ENCODE measurements around the gene CSRNP3. TPM values are rescaled to one million over a fixed set of nuclear protein-coding genes. Genes with fewer than 3 reads are reported as not detected.

The CSRNP3 gene
- total and polyA plus RNA-seq, 10 of the 15 experiments (the other 5 are each of a cell fraction or from before 2014, with no cell fraction given), result 0.03 to 5.2 (median 0.11) TPM; not detected in 1

DNA sequence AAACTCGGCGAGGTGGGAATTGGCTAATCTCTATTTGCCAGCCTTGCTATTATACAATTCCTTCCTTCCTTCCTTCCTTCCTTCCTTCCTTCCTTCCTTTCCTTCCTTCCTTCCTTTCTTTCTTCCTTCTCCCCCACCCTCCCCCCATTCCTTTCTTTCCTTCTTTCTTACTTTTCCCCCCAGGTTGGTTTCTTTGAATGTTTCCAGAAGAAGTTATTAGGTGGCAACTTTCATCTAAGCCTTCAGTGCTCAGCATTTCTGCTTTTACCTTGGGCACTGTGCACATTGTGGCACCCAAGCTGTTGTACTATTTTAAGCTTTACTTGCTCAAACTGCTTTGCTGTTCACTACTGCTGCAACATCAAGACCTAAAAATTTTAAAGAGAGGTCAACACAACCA lies 17.2 kb upstream of the CSRNP3 start (continued):
- no peak for TF ChIP-seq SPI1 (IDR thresholded peaks at IDR 0.05; ENCODE audit: borderline replicate concordance, insufficient read depth, low read depth, low read length)

DNA sequence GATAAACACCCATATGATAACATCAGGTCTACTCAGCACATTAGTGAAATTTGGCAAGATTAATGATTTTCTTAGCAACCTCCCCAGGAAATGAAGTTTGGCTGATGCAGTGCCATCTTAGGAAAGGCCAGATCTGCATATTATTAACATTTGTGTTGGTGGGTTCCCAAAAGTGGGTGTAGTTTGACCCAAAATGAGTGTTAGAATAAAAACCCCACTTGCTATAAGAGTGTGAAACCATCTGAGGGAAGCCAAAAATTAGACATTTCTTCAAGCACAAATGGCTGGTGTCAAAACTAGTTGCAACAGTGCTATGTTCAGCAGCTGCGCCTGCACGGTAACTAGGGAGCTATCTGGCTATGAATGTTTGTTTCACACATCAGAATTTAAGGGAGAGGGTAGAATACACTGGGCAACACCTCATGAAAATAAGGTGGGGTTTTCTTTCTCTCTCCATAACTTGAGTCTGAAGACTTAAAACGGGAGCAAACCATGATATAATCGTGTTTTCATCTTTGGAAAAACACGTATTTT lies 15.9 kb upstream of the CSRNP3 start:
- Histone ChIP-seq H3K4me1 (ENCODE audit: control insufficient read depth, insufficient read depth, low read length) (no peaks in the 10 kb centered on the region), H3K4me3 (no peak overlapping the region), H3K9me3 (replicated peaks; ENCODE audit: control insufficient read depth, insufficient read depth, low read length) (no peaks in the 10 kb centered on the region), H3K9ac (ENCODE audit: control insufficient read depth, insufficient read depth, low read length) (no peak overlapping the region), H3K27ac (ENCODE audit: control insufficient read depth, insufficient read depth) (no peak overlapping the region), H3K4me2 (ENCODE audit: control insufficient read depth, insufficient read depth) (no peak overlapping the region), H2AFZ (ENCODE audit: control insufficient read depth, low read depth, low read length) (no peak overlapping the region), H3K27me3 (replicated peaks in 1 of 2; ENCODE audit: control insufficient read depth in 2 of 2, insufficient read depth in 2 of 2, low read length in 1 of 2) (no peaks in the 10 kb centered on the region), H3K79me2 (ENCODE audit: control insufficient read depth, insufficient read depth, low read length) (no peaks in the 10 kb centered on the region), H3K36me3 (ENCODE audit: control insufficient read depth in 2 of 2, insufficient read depth in 2 of 2, low read length in 1 of 2) (no peaks in the 10 kb centered on the region), H4K20me1 (ENCODE audit: control insufficient read depth, insufficient read depth) (no peaks in the 10 kb centered on the region)
- intact Hi-C loops (cut with micrococcal nuclease; ENCODE audit: unreplicated experiment), result no loop called here
- RAD21 ChIA-PET (ENCODE audit: unreplicated experiment), result interaction anchor here (1.0 kb wide), 1 partner anchor 25 kb away, joined by 3 read pairs; no protein-coding TSS in a partner anchor
- CTCF ChIA-PET, result interaction anchor here (1.0 to 5.7 kb wide), 5 partner anchors 16 to 421 kb away, joined by 3 to 56 read pairs (median 4); partner anchors contain the start of gene CSRNP3
- ATAC-seq, result no peak
- SMC1A ChIA-PET (ENCODE audit: uncharacterized antibody, unreplicated experiment), result interaction anchor here (0.9 to 10.0 kb wide), 8 partner anchors 9 to 421 kb away, joined by 3 to 107 read pairs (median 6); partner anchors contain the start of gene CSRNP3
- TF ChIP-seq IRF5 (IDR thresholded peaks at IDR 0.05; ENCODE audit: borderline replicate concordance) (no peak), WRNIP1 (IDR thresholded peaks at IDR 0.05; ENCODE audit: borderline replicate concordance, low read depth, low read length) (no peak), POLR2A (IDR thresholded peaks at IDR 0.05; ENCODE audit: low read depth, low read length) (no peak), ASH2L (IDR thresholded peaks at IDR 0.05; ENCODE audit: borderline replicate concordance, low read depth) (no peak), SMAD5 (IDR thresholded peaks at IDR 0.05; ENCODE audit: low read depth) (no peak), NRF1 (conservative IDR thresholded peaks at IDR 0.05; ENCODE audit: low read depth, low read length) (no peak), FOXK2 (IDR thresholded peaks at IDR 0.05) (no peak), RB1 (IDR thresholded peaks at IDR 0.05; ENCODE audit: borderline replicate concordance) (no peak), SUPT20H (IDR thresholded peaks at IDR 0.05; ENCODE audit: borderline replicate concordance, control insufficient read depth, low read depth, low read length) (no peak), RAD51 (IDR thresholded peaks at IDR 0.05) (no peak), EZH2 (IDR thresholded peaks at IDR 0.05; ENCODE audit: borderline replicate concordance, control insufficient read depth, low read depth, low read length) (no peak), ESRRA (IDR thresholded peaks at IDR 0.05; ENCODE audit: low read length) (no peak), EED (IDR thresholded peaks at IDR 0.05; ENCODE audit: low read depth) (no peak), ELK1 (IDR thresholded peaks at IDR 0.05; ENCODE audit: low read depth, low read length) (no peak), PBX3 (IDR thresholded peaks at IDR 0.05; ENCODE audit: insufficient replicate concordance, low read depth, low read length) (no peak), NR2C2 (IDR thresholded peaks at IDR 0.05; ENCODE audit: borderline replicate concordance, control insufficient read depth, insufficient read length, low read depth) (no peak)
- 22% methylated on average over 5 of the region's 5 CpGs for WGBS (ENCODE audit: insufficient coverage, insufficient replicate concordance, low lambda C conversion rate, missing lambda C conversion rate)
- no peak for DNase-seq (ENCODE audit: low read depth, low spot score)
- BruUV-seq (replicated peaks), result no TSS peak
- in situ Hi-C loops (cut with MboI), result no loop called here
- POLR2A ChIA-PET, result interaction anchor here (0.8 kb wide), 1 partner anchor 14 kb away, joined by 3 read pairs; no protein-coding TSS in a partner anchor
- FAIRE-seq, result no peak

All from GM12878 (cell line).